Right lobe of liver (tissue), 4 donors: ENCODE data around the gene FERMT1.

Source experiments
- CTCF ChIP-seq, 4 donors: fragments of 200-600 bp in 3 of 4; fragments of 450-650 bp in 1 of 4; IDR thresholded peaks; one replicate each; pipeline versions ENCODE4 v1.5.1 to v1.8.0; 2016 to 2022; ENCODE audit warnings: antibody characterized with exemption in 4 of 4, mild to moderate bottlenecking in 2 of 4
- POLR2A ChIP-seq: fragments of 450-650 bp; IDR thresholded peaks from one replicate; pipeline ENCODE4 v1.6.1; 2017; ENCODE audit warnings: antibody characterized with exemption, mild to moderate bottlenecking
- donor health status: DM: no; HTN: no; CAD: no.
- donor health status: DM: no; HTN: no; CAD: no.
- donor health status: DM: no; HTN: yes; CAD: no.

GRCh38 chr20:6040540-6040939, 82.3 kb downstream of the FERMT1 start:
- no peak for TF ChIP-seq CTCF (IDR thresholded peaks at IDR 0.05)
- no peak for TF ChIP-seq POLR2A
